Cardiac muscle cell (in vitro differentiated cells and primary cell): ENCODE measurements around the gene IGSF21. TPM values are rescaled to one million over a fixed set of nuclear protein-coding genes. Genes with fewer than 3 reads are reported as not detected.
A peak's percentile ranks its signal among the peaks of the same experiment; 100 is the strongest.

Experiments
- DNase-seq, 2 donors: peaks; one replicate each; pipeline versions ENCODE4 v3.0.0 to v3.0.0-alpha.2; 2010 to 2017; ENCODE audit warnings: low read depth in 1 of 2, low spot score in 1 of 2
- H3K27ac ChIP-seq: fragments of 200-600 bp; sonication (generic); 2 replicates; pipeline ENCODE4 v1.5.1; 2016
- H3K27me3 ChIP-seq: fragments of 200-600 bp; sonication (generic); 2 replicates; pipeline ENCODE4 v1.6.0; 2016; ENCODE audit warnings: control low read depth
- H3K36me3 ChIP-seq: fragments of 200-600 bp; sonication (generic); 2 replicates; pipeline ENCODE4 v1.5.1; 2016; ENCODE audit warnings: control low read depth
- H3K4me1 ChIP-seq: fragments of 200-600 bp; sonication (generic); 2 replicates; pipeline ENCODE4 v1.8.1; 2017; ENCODE audit warnings: low read depth, mild to moderate bottlenecking, mixed run types
- H3K4me3 ChIP-seq: fragments of 200-600 bp; sonication (generic); 2 replicates; pipeline ENCODE4 v1.5.1; 2016; ENCODE audit warnings: mild to moderate bottlenecking
- H3K9me3 ChIP-seq: fragments of 200-600 bp; sonication (generic); 2 replicates; pipeline ENCODE4 v1.5.1; 2017; ENCODE audit warnings: low read depth, mild to moderate bottlenecking, control low read depth
- polyA plus RNA-seq: library from polyadenylated mRNA; unstranded; fragments of >200 nt; fragmentation: Nextera tagmentation; extraction: Ambion mirVana; gene quantifications from 2 replicates; pipeline ENCODE4 v1.2.1, GENCODE V29; 2016
- total RNA-seq: library from RNA; depleted of rRNA; stranded (reverse); fragments of >200 nt; gene quantifications from 2 replicates; pipeline ENCODE4 v1.2.3, GENCODE V29; 2016
- TF ChIP-seq, protein P1 (sequence below): IDR thresholded peaks from 2 replicates; pipeline ENCODE4 v1.5.1; 2012; ENCODE audit warnings: low read depth, mild to moderate bottlenecking, low read length

IGSF21 gene
- total and polyA plus RNA-seq, 2 experiments from 2014 or later: 0.06 TPM; not detected in 1

- H3K36me3 ChIP-seq: no peaks in the 10 kb centered on the region
- TF ChIP-seq, protein P1, sequence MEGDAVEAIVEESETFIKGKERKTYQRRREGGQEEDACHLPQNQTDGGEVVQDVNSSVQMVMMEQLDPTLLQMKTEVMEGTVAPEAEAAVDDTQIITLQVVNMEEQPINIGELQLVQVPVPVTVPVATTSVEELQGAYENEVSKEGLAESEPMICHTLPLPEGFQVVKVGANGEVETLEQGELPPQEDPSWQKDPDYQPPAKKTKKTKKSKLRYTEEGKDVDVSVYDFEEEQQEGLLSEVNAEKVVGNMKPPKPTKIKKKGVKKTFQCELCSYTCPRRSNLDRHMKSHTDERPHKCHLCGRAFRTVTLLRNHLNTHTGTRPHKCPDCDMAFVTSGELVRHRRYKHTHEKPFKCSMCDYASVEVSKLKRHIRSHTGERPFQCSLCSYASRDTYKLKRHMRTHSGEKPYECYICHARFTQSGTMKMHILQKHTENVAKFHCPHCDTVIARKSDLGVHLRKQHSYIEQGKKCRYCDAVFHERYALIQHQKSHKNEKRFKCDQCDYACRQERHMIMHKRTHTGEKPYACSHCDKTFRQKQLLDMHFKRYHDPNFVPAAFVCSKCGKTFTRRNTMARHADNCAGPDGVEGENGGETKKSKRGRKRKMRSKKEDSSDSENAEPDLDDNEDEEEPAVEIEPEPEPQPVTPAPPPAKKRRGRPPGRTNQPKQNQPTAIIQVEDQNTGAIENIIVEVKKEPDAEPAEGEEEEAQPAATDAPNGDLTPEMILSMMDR: no peak
- H3K27me3 ChIP-seq: no peaks in the 10 kb centered on the region
- H3K27ac ChIP-seq: no peak overlapping the region
- H3K9me3 ChIP-seq: no peaks in the 10 kb centered on the region
- peak in 1 of 2 donors; percentile 4 for DNase-seq
- H3K4me3 ChIP-seq: no peak overlapping the region
- H3K4me1 ChIP-seq: no peaks in the 10 kb centered on the region
Measured at GRCh38 chr1:18398791-18399530, 291.4 kb downstream of the IGSF21 start.

DNA sequence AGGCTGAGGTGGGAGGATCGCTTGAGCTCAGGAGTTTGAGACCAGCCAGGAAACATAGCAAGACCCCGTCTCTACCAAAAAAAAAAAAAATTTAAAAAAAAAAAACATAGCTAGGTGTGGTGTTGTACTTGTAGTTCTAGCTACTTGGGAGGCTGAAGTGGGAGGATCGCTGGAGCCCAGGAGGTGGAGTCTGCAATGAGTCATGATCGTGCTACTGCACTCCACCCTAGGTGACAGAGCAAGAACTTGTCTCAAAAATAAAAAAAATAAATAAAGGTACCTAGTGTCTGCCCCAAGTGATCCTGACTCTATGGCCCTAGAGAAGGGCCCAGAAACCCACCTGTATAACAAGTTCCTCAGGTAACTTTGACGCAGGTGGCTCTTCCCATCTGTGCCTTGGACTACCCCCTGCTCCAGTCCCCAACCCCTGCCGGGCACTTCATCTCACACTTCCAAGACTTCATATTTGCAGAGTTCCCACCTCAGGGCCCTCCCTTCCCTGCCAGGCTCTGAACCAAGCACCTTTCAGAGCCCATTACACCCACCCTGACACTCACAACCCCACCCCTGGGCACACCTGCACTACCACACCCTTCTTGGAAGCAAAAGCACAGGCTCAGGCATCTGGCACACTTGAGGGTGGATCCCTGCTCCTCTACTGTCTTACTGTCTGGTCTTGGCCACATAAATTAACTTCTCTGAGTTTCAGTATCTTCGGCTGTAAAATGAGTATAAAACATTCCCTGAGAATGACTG lies 292.9 kb downstream of the IGSF21 start:
- H3K4me1 ChIP-seq: no peaks in the 10 kb centered on the region
- no peak overlapping the region for H3K27ac ChIP-seq
- H3K4me3 ChIP-seq: no peak overlapping the region
- no peaks in the 10 kb centered on the region for H3K9me3 ChIP-seq
- DNase-seq: no peak
- H3K27me3 ChIP-seq: no peaks in the 10 kb centered on the region
- no peaks in the 10 kb centered on the region for H3K36me3 ChIP-seq
- TF ChIP-seq, protein P1: no peak

- Histone ChIP-seq H3K36me3 (no peaks in the 10 kb centered on the region), H3K27ac (no peak overlapping the region), H3K4me1 (no peaks in the 10 kb centered on the region), H3K27me3 (no peaks in the 10 kb centered on the region), H3K9me3 (no peaks in the 10 kb centered on the region), H3K4me3 (no peak overlapping the region)
- TF ChIP-seq, protein P1: no peak
- no peak for DNase-seq
Measured at GRCh38 chr1:18401921-18402320, 294.3 kb downstream of the IGSF21 start.

DNA sequence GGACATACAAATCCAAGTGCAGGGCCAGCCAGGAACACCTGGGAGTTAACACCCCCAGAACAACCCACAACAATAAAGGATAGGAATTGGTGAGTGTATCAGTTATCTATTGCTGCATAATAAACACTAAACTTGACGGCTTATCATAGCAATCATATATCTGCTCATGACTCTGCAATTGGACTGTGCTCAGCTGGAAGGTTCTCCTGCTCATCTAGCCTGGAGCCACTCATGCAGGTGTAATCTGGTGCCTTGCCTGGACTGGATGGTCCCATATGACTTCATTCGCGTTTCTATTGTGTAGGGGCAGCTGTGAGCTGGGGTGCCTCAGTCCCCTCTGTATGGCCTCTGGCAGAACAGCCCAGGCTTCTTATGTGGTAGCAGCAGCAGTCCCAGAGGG lies 296.9 kb downstream of the IGSF21 start:
- Histone ChIP-seq H3K9me3 (no peaks in the 10 kb centered on the region), H3K4me1 (no peaks in the 10 kb centered on the region), H3K27me3 (no peaks in the 10 kb centered on the region), H3K27ac (no peak overlapping the region), H3K4me3 (no peak overlapping the region), H3K36me3 (no peaks in the 10 kb centered on the region)
- DNase-seq: no peak
- TF ChIP-seq, protein P1: no peak

DNA sequence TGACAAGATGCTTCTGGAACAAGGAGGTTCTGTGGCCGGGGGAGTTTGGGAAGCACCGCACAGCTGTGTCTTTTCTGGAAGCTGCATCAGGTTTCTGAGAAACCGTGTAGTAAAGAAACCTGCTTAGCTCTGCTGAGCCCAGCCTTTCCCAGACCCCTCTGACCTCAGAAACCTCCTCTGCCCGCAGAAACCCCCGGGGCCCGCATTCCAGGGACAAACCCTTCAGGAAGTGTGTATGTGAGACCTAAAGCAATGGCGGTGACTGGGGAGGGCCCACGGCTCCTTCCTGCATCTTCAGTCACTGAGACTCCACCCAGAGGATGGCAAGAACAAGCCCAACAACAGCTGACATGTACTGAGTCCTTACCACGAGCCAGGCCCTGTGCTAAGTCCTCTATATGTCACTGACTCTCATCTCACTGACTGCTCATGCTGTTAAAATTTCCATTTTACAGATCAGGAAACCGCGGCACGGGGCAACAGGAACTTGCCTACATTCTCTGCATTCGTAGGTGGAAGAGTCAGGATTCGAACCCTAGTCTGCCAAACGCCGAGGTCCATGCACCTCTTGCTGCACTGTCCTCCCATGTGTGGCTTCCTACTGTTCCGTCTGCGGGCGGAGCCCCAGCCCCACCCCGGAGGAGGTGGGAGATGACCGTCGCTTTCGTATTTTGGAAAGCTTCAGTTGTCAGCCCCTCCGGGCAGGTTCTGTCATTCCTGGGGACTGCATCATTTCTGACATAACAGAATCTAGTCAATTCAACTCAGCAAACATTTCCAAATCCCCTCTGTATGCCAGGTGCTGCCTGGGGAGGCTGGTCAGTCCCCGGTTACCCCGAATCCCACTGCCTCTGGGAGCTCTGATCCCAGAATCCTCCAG lies 299.8 kb downstream of the IGSF21 start:
- TF ChIP-seq, protein P1: no peak
- no peak for DNase-seq

More for the DNA sequence above, 299.8 kb downstream of the IGSF21 start:
- no peak overlapping the region for H3K27ac ChIP-seq
- no peaks in the 10 kb centered on the region for H3K27me3 ChIP-seq
- no peak overlapping the region for H3K4me3 ChIP-seq
- no peaks in the 10 kb centered on the region for H3K4me1 ChIP-seq
- no peaks in the 10 kb centered on the region for H3K36me3 ChIP-seq
- H3K9me3 ChIP-seq: no peaks in the 10 kb centered on the region
